ENCODE measurements around the gene ZFPM1. TPM values are rescaled to one million over a fixed set of nuclear protein-coding genes. Genes with fewer than 3 reads are reported as not detected.

The ZFPM1 gene
- total RNA-seq, 2 experiments from 2014 or later: 15.0 to 18.0 TPM

DNA sequence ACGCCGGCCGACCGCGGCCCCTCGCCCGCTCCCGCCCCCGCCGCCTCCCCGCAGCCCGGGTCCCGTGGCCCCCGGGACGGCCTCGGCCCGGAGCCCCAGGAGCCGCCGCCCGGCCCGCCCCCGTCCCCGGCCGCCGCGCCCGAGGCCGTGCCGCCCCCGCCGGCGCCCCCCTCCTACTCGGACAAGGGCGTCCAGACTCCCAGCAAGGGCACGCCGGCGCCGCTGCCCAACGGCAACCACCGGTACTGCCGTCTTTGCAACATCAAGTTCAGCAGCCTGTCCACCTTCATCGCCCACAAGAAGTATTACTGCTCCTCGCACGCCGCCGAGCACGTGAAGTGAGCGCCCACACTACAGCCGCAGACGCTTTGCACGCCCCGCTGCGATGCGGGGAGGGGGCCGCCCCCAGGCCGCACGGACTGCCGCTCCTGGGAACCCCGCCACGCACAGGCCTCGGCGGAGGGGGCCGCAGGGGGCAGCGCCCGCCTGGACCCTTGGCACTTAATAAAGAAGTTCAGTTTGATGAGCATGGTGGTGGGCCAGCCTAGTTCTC, 81.6 kb downstream of the ZFPM1 start:
- TF ChIP-seq, protein P1, sequence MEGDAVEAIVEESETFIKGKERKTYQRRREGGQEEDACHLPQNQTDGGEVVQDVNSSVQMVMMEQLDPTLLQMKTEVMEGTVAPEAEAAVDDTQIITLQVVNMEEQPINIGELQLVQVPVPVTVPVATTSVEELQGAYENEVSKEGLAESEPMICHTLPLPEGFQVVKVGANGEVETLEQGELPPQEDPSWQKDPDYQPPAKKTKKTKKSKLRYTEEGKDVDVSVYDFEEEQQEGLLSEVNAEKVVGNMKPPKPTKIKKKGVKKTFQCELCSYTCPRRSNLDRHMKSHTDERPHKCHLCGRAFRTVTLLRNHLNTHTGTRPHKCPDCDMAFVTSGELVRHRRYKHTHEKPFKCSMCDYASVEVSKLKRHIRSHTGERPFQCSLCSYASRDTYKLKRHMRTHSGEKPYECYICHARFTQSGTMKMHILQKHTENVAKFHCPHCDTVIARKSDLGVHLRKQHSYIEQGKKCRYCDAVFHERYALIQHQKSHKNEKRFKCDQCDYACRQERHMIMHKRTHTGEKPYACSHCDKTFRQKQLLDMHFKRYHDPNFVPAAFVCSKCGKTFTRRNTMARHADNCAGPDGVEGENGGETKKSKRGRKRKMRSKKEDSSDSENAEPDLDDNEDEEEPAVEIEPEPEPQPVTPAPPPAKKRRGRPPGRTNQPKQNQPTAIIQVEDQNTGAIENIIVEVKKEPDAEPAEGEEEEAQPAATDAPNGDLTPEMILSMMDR (IDR thresholded peaks at IDR 0.05): no peak
- intact Hi-C loops (cut with micrococcal nuclease): no loop called here

DNA sequence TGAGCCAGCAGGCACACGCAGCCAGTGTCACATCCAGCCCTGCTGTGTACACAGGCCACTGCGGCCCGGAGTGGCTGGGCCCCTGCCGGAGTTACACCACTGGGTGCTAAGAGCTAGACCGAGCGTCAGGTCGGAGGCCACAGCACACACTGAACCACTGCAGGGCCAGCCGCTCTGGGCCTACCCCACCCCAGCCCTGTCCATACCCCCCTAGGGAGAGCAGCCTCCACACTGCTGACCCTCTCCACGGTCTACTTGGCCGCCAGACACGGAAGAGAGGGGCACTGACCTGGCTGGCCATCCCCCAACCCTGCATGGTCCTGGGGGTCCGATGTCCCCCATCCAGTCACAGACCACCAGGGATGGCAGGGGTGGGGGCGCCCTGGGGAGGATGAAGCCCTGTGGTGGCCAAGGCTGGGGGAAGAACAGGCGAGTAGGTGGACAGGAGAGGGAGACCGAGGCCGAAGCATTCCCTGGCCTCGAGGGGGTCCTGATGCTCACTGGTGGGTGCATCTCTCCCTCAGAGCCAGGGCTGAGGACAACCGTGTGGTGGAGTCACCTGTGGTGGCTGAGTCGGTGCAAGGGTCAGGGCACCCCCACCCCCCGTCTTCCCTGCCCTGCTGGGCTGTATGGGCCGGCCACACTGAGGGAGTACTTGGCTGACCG, 82.2 kb downstream of the ZFPM1 start:
- peak overlapping the region; percentile 77 for H3K4me3 Mint-ChIP-seq
- ChIA-PET CTCF (interaction anchor here (2.0 kb wide), 1 partner anchor 98 kb away, joined by 9 read pairs; no protein-coding TSS in a partner anchor), POLR2A (interaction anchor here (1.3 to 1.9 kb wide), 2 partner anchors 11 to 80 kb away, joined by 3 to 5 read pairs; no protein-coding TSS in a partner anchor)
- peaks cover 4% of the 10 kb centered on the region for H3K36me3 Mint-ChIP-seq (ENCODE audit: low read depth)
- DNase-seq: peak; percentile 20
- H3K27me3 Mint-ChIP-seq: no peaks in the 10 kb centered on the region
- peaks cover 9% of the 10 kb centered on the region for H3K4me1 Mint-ChIP-seq (ENCODE audit: low read depth)
- no peaks in the 10 kb centered on the region for H3K9me3 Mint-ChIP-seq
- intact Hi-C loops (cut with micrococcal nuclease): no loop called here
- TF ChIP-seq, protein P1 (IDR thresholded peaks at IDR 0.05): no peak
- peak; percentile 2 for ATAC-seq
- peak overlapping the region; percentile 75 for H3K27ac Mint-ChIP-seq

More for the DNA sequence above, 81.6 kb downstream of the ZFPM1 start:
- DNase-seq (peak; percentile 59), ATAC-seq (peak; percentile 22)
- Mint-ChIP-seq H3K4me1 (ENCODE audit: low read depth) (peaks cover 9% of the 10 kb centered on the region), H3K36me3 (ENCODE audit: low read depth) (peaks cover 4% of the 10 kb centered on the region), H3K9me3 (no peaks in the 10 kb centered on the region), H3K27me3 (no peaks in the 10 kb centered on the region), H3K27ac (peak overlapping the region; percentile 85), H3K4me3 (peak overlapping the region; percentile 77)
- ChIA-PET CTCF (interaction anchor here (1.3 kb wide), 1 partner anchor 83 kb away, joined by 5 read pairs; the partner anchor contains the start of gene ZFPM1), POLR2A (interaction anchor here (0.8 to 1.9 kb wide), 3 partner anchors 79 to 105 kb away, joined by 3 to 5 read pairs (median 3); no protein-coding TSS in a partner anchor)

DNA sequence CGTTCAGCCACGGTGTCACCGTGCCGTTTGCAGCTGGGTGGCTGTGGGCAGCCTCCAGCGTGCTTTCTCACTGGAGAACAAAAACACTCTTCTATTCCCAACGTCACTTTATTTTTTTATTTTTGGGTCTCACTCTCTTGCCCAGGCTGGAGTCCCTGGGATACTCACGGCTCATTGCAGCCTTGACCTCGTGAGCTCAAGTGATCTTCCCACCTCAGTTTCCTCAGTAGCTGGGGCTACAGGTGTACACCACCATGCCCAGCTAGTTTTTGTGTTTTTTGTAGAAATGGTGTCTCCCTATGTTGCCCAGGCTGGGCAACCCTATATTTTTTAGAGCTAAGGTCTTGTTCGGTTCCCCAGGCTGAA, 82.8 kb downstream of the ZFPM1 start:
- Mint-ChIP-seq H3K36me3 (ENCODE audit: low read depth) (peaks cover 4% of the 10 kb centered on the region), H3K27ac (peak overlapping the region; percentile 75), H3K9me3 (no peaks in the 10 kb centered on the region), H3K4me1 (ENCODE audit: low read depth) (peaks cover 9% of the 10 kb centered on the region), H3K4me3 (peak overlapping the region; percentile 77), H3K27me3 (no peaks in the 10 kb centered on the region)
- intact Hi-C loops (cut with micrococcal nuclease): no loop called here
- TF ChIP-seq, protein P1 (IDR thresholded peaks at IDR 0.05): no peak
- POLR2A ChIA-PET: interaction anchor here (1.1 to 1.9 kb wide), 3 partner anchors 10 to 81 kb away, joined by 3 to 5 read pairs (median 3); no protein-coding TSS in a partner anchor
- CTCF ChIA-PET: interaction anchor here (2.0 kb wide), 1 partner anchor 98 kb away, joined by 9 read pairs; no protein-coding TSS in a partner anchor
- DNase-seq: no peak
- no peak for ATAC-seq

DNA sequence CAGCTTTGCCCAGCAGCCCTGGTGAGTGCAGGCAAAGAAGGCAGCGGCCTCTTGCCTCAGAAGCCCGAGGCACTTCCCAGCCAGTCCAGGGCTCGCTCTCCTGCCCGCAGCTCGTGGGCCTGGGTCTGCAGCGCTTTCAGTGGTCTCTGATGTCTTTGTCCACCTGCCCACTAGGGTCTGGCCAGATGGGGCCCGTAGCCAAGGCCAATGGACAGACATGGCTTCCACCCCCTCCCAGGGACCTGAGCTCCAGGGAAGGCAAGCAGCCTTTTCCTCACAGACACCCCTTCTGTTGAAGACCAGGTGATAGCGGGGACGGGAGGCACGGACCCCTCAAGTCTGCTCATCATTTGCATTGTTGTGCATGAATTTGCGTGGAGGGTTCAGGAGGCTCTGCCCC, 83.4 kb downstream of the ZFPM1 start:
- POLR2A ChIA-PET: interaction anchor here (0.6 to 1.9 kb wide), 5 partner anchors 10 to 224 kb away, joined by 3 to 5 read pairs (median 3); no protein-coding TSS in a partner anchor
- ATAC-seq (no peak), DNase-seq (no peak)
- intact Hi-C loops (cut with micrococcal nuclease): no loop called here
- Mint-ChIP-seq H3K4me1 (ENCODE audit: low read depth) (peaks cover 9% of the 10 kb centered on the region), H3K27me3 (no peaks in the 10 kb centered on the region), H3K9me3 (no peaks in the 10 kb centered on the region), H3K4me3 (peak overlapping the region; percentile 77), H3K36me3 (ENCODE audit: low read depth) (peaks cover 4% of the 10 kb centered on the region), H3K27ac (no peak overlapping the region)
- TF ChIP-seq, protein P1 (IDR thresholded peaks at IDR 0.05): no peak
- CTCF ChIA-PET: interaction anchor here (2.0 kb wide), 1 partner anchor 99 kb away, joined by 9 read pairs; no protein-coding TSS in a partner anchor

Measured in activated CD8-positive, alpha-beta T cell treated with anti-CD3 and anti-CD28 coated beads for 36 hours (primary cell).